Left lung (tissue), 10 donors: Measurements from ENCODE around the gene SLC22A14. TPM values are rescaled to one million over a fixed set of nuclear protein-coding genes. Genes with fewer than 3 reads are reported as not detected.

Experiments
- ATAC-seq: fragments of 200-7000 bp; cut with Tn5 transposase; one replicate; pipeline ENCODE4 v1.9.1; 2020; ENCODE audit warnings: moderate library complexity
- DNase-seq, 4 donors: peaks; one replicate each; pipeline ENCODE4 v3.0.0-alpha.2; 2013 to 2020
- H3K27ac ChIP-seq, 2 donors: fragments of 200-600 bp; sonication (generic) in 1 of 2; one replicate each; pipeline versions ENCODE4 v1.5.0 to v1.8.0; 2020 to 2021
- H3K27me3 ChIP-seq, 2 donors: fragments of 200-600 bp; sonication (generic) in 1 of 2; one replicate each; pipeline versions ENCODE4 v1.5.0 to v1.8.0; 2020 to 2021
- H3K36me3 ChIP-seq, 2 donors: fragments of 200-600 bp; sonication (generic) in 1 of 2; one replicate each; pipeline versions ENCODE4 v1.5.0 to v1.8.0; 2020 to 2021
- H3K4me1 ChIP-seq, 2 donors: fragments of 200-600 bp; one replicate each; pipeline ENCODE4 v1.8.0; 2021
- H3K4me3 ChIP-seq, 2 donors: fragments of 200-600 bp; sonication (generic) in 1 of 2; one replicate each; pipeline versions ENCODE4 v1.5.0 to v1.8.0; 2020 to 2021; ENCODE audit warnings: mild to moderate bottlenecking in 1 of 2
- H3K9me3 ChIP-seq, 2 donors: fragments of 200-600 bp; sonication (generic) in 1 of 2; one replicate each; pipeline versions ENCODE4 v1.5.0 to v1.8.0; 2020 to 2021
- CTCF ChIP-seq, 2 donors: fragments of 200-600 bp; sonication (generic) in 1 of 2; IDR thresholded peaks; one replicate each; pipeline versions ENCODE4 v1.5.0 to v1.8.0; 2021; ENCODE audit warnings: antibody characterized with exemption in 2 of 2
- intact Hi-C, 2 donors: fragments of 100-400 bp; cut with DNase I; formaldehyde crosslinking; loops; one replicate each; pipeline versions ENCODE4 v1.11.2 to v1.14.2; 2022
- polyA plus RNA-seq, 6 donors: library from polyadenylated mRNA; unstranded; fragments of 120-200 nt; gene quantifications; one replicate each; pipeline ENCODE4 v1.2.1, GENCODE V29; 2013; ENCODE audit not compliant: insufficient read length in 6 of 6
- total RNA-seq, 2 donors: library from RNA; stranded (reverse); fragmentation: NEBNext Ultra II Directional; extraction: Animal tissue kit (Norgen Biotek cat#: 25700); gene quantifications; one replicate each; pipeline ENCODE4 v1.2.1, GENCODE V29; 2021
- donor health status: DM: no; HTN: yes; CAD: no.
- donor health status: DM: no; HTN: no; CAD: no.

The SLC22A14 gene
- total and polyA plus RNA-seq, 8 donors: 0.11 to 0.24 (median 0.15) TPM; not detected in 2

GRCh38 chr3:38254872-38255271, 27.2 kb upstream of the SLC22A14 start:
- no peak overlapping the region for H3K27ac ChIP-seq
- intact Hi-C loops: no loop called here
- no peak for TF ChIP-seq CTCF (IDR thresholded peaks at IDR 0.05)
- no peak overlapping the region for H3K4me3 ChIP-seq
- H3K9me3 ChIP-seq: no peaks in the 10 kb centered on the region
- DNase-seq (no peak), ATAC-seq (no peak)
- H3K36me3 ChIP-seq: peaks cover 0 to 55% of the 10 kb centered on the region in 2 donors
- no peaks in the 10 kb centered on the region for H3K27me3 ChIP-seq
- H3K4me1 ChIP-seq: no peaks in the 10 kb centered on the region

GRCh38 chr3:38255627-38256026, 26.5 kb upstream of the SLC22A14 start:
- intact Hi-C loops: no loop called here
- H3K4me1 ChIP-seq: no peaks in the 10 kb centered on the region
- DNase-seq: no peak
- H3K27me3 ChIP-seq: no peaks in the 10 kb centered on the region
- no peak for TF ChIP-seq CTCF (IDR thresholded peaks at IDR 0.05)
- H3K9me3 ChIP-seq: no peaks in the 10 kb centered on the region
- no peak for ATAC-seq
- H3K27ac ChIP-seq: no peak overlapping the region
- peaks cover 0 to 48% of the 10 kb centered on the region in 2 donors for H3K36me3 ChIP-seq
- no peak overlapping the region for H3K4me3 ChIP-seq

- intact Hi-C loops: no loop called here
- Histone ChIP-seq H3K9me3 (no peaks in the 10 kb centered on the region), H3K27ac (no peak overlapping the region), H3K36me3 (peaks cover 0 to 28% of the 10 kb centered on the region in 2 donors), H3K4me1 (no peaks in the 10 kb centered on the region), H3K4me3 (no peak overlapping the region), H3K27me3 (no peaks in the 10 kb centered on the region)
- DNase-seq (no peak), ATAC-seq (no peak)
- TF ChIP-seq CTCF (IDR thresholded peaks at IDR 0.05): no peak
Measured at GRCh38 chr3:38257583-38257982, 24.5 kb upstream of the SLC22A14 start.

- no peak for ATAC-seq
- intact Hi-C loops: no loop called here
- Histone ChIP-seq H3K27ac (no peak overlapping the region), H3K4me1 (no peaks in the 10 kb centered on the region), H3K4me3 (no peak overlapping the region), H3K36me3 (no peaks in the 10 kb centered on the region), H3K9me3 (no peaks in the 10 kb centered on the region), H3K27me3 (no peaks in the 10 kb centered on the region)
- no peak for DNase-seq
- no peak for TF ChIP-seq CTCF (IDR thresholded peaks at IDR 0.05)
Measured at GRCh38 chr3:38260474-38260873, 21.6 kb upstream of the SLC22A14 start.

- TF ChIP-seq CTCF (IDR thresholded peaks at IDR 0.05): no peak
- ATAC-seq (no peak), DNase-seq (no peak)
- Histone ChIP-seq H3K9me3 (no peaks in the 10 kb centered on the region), H3K4me3 (no peak overlapping the region), H3K27ac (no peak overlapping the region), H3K27me3 (no peaks in the 10 kb centered on the region), H3K36me3 (no peaks in the 10 kb centered on the region), H3K4me1 (peaks cover 0 to 9% of the 10 kb centered on the region in 2 donors)
- intact Hi-C loops: no loop called here
Measured at GRCh38 chr3:38264353-38264771, 17.7 kb upstream of the SLC22A14 start.
